GM12865 (cell line): ENCODE measurements around the gene EPN3.

Experiments used
- DNase-seq: peaks from one replicate; pipeline ENCODE4 v3.0.0; 2010; ENCODE audit warnings: low read depth
- H3K4me3 ChIP-seq: 2 replicates; pipeline ENCODE4 v1.5.1; 2011; ENCODE audit warnings: mild to moderate bottlenecking, low read depth, low read length, control low read depth
- CTCF ChIP-seq: IDR thresholded peaks from 2 replicates; pipeline ENCODE4 v1.5.1; 2011; ENCODE audit warnings: low read length, control low read depth, low read depth, inconsistent platforms; ENCODE audit not compliant: insufficient read depth; ENCODE audit errors: missing control alignments

EPN3 gene

GRCh38 chr17:50517504-50518383 lies 14.8 kb upstream of the EPN3 start:
- no peak for TF ChIP-seq CTCF
- H3K4me3 ChIP-seq, result no peak overlapping the region
- no peak for DNase-seq

DNA sequence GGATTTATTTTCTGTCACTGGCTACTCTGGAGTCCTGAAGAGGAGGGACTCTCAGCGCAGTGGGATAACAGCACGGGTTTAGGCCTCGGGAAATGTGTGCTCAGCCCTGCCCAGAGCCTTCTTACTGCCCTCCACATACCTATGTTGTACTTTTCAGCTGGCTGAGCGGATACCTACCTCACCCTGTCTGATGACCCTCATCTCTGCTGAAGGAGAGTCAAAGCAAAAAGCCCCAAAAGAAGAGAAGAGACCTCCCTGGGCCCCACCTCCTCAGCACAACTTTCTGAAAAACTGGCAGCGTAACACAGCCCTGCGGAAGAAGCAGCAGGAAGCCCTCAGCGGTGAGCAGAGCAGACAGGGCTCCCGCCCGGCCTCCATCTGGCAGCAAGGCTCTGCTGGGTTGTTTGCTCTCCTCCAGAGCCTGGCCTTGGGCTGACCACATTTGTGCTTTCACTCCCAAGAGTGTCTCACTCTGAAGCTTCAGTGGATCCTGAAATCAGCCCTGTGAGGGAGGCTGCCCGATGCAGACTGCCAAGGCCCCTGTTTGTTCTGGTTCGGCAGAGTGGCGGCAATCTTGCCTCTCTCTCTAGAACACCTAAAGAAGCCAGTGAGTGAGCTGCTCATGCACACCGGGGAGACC lies 14.0 kb upstream of the EPN3 start:
- no peak for TF ChIP-seq CTCF
- no peak overlapping the region for H3K4me3 ChIP-seq

GRCh38 chr17:50519141-50519834 lies 13.2 kb upstream of the EPN3 start:
- DNase-seq, result no peak
- no peak for TF ChIP-seq CTCF
- H3K4me3 ChIP-seq, result no peak overlapping the region

More for the DNA sequence above, 14.0 kb upstream of the EPN3 start:
- DNase-seq, result no peak

DNA sequence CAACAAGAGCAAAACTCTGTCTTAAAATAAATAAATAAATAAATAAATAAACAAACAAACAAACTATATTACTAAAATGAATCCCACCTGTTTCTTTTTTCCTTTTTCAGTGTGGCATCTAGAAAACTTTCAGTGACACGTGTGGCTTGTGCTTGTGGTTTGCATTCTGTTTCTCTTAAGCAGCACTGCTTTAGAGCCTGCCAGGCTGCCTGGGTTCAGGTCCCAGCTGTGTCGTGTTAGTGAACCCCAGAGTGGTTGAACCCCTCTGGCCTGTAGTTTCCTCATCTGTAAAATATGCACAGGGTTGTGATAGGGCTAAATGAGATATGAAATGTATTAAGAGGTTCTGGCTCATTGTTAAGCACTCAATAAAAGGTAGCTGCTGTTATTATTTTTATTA lies 12.1 kb upstream of the EPN3 start:
- H3K4me3 ChIP-seq, result no peak overlapping the region
- TF ChIP-seq CTCF, result no peak

DNA sequence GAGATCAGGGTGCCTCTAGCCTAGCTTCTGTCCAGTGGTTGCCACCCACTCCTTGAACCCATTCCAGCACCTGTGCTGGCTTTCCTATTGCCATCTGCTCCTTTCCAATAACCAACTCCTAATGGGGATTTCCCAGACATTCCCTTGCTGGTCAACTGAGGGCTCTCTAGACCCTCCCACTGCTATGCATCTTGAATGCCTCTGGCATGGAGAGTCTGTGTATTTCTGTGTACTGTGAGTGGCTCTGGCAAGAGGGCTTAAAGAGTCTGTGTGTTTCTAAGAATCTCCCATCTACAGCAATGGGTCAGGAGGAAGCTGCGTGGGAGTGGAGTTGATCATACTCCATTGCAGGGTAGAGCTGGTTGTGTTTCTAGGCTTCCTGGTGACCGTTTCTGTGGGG lies 11.0 kb upstream of the EPN3 start:
- no peak overlapping the region for H3K4me3 ChIP-seq
- no peak for DNase-seq
- TF ChIP-seq CTCF, result no peak

More for the DNA sequence above, 12.1 kb upstream of the EPN3 start:
- DNase-seq, result peak; percentile 31

- DNase-seq, result no peak
- TF ChIP-seq CTCF, result no peak
- no peak overlapping the region for H3K4me3 ChIP-seq
Measured at GRCh38 chr17:50522766-50523165, 9.8 kb upstream of the EPN3 start.
